Endothelial cell of umbilical vein (primary cell): ENCODE data around the gene ACAP1. TPM values are rescaled to one million over a fixed set of nuclear protein-coding genes. Genes with fewer than 3 reads are reported as not detected.

ENCODE experiments used
- BruUV-seq: library from RNA; stranded (reverse); fragments of 400-500 nt; replicated peaks from 2 replicates; lab custom pipeline; 2021; lab: Mats Ljungman, UMichigan
- CTCF ChIA-PET: fragments of 300-600, 350-600 bp; sonication (Branson Sonifier 250); formaldehyde crosslinking; loops from one replicate; lab custom pipeline; 2021; ENCODE audit warnings: antibody characterized with exemption, inconsistent platforms; lab: Charles Lee
- POLR2A ChIA-PET: fragments of 300-600, 350-600 bp; sonication (Branson Sonifier 250); formaldehyde crosslinking; loops from one replicate; lab custom pipeline; 2021; ENCODE audit warnings: antibody characterized with exemption, inconsistent platforms; lab: Charles Lee
- DNase-seq: peaks from one replicate; pipeline ENCODE4 v3.0.0-alpha.2; 2011; ENCODE audit warnings: low read depth, low spot score
- FAIRE-seq: peaks from 2 replicates; lab custom pipeline; 2011; peaks lifted over from hg19 to GRCh38; lab: Jason Lieb, UNC
- H2AFZ ChIP-seq: 2 replicates; pipeline ENCODE4 v1.6.0; 2012; ENCODE audit warnings: low read depth, low read length, control low read depth, inconsistent platforms
- H3K27ac ChIP-seq: 2 replicates; pipeline ENCODE4 v1.5.1; 2011; ENCODE audit warnings: low read depth, mild to moderate bottlenecking, control low read depth, low read length, moderate library complexity; ENCODE audit not compliant: insufficient read depth
- H3K27me3 ChIP-seq, 2 experiments: 2 replicates each; pipeline versions ENCODE4 v1.6.0 to v1.6.1; 2011; ENCODE audit warnings: low read length in 2 of 2, mixed read lengths in 1 of 2; ENCODE audit not compliant: control insufficient read depth in 2 of 2, insufficient read depth in 2 of 2
- H3K36me3 ChIP-seq, 2 experiments: 2 replicates in 1 of 2; 3 replicates in 1 of 2; pipeline ENCODE4 v1.5.1; 2011; ENCODE audit warnings: low read length in 2 of 2, mild to moderate bottlenecking in 1 of 2, moderate library complexity in 1 of 2; ENCODE audit not compliant: control insufficient read depth in 2 of 2, insufficient read depth in 2 of 2; ENCODE audit errors: extremely low read depth in 1 of 2
- H3K4me1 ChIP-seq: 3 replicates; pipeline ENCODE4 v1.5.1; 2011; ENCODE audit warnings: mild to moderate bottlenecking, low read length; ENCODE audit not compliant: control insufficient read depth, insufficient read depth; ENCODE audit errors: extremely low read depth
- H3K4me2 ChIP-seq: 2 replicates; pipeline ENCODE4 v1.6.1; 2011; ENCODE audit warnings: low read length, control low read depth, mixed read lengths; ENCODE audit not compliant: insufficient read depth
- H3K4me3 ChIP-seq, 3 experiments: fragments of 200-600 bp in 1 of 3; sonication (generic), shearing (Covaris generic) in 1 of 3; replicated peaks in 1 of 3; 2 replicates each; pipeline ENCODE4 v1.5.1; 2011 to 2016; ENCODE audit warnings: control low read depth in 3 of 3, low read length in 3 of 3, mild to moderate bottlenecking in 2 of 3, inconsistent platforms in 1 of 3, low read depth in 1 of 3, moderate library complexity in 1 of 3; ENCODE audit not compliant: insufficient read depth in 1 of 3
- H3K79me2 ChIP-seq: 2 replicates; pipeline ENCODE4 v1.6.0; 2012; ENCODE audit warnings: low read length, inconsistent platforms; ENCODE audit not compliant: control insufficient read depth, insufficient read depth
- H3K9ac ChIP-seq: replicated peaks from 2 replicates; pipeline ENCODE3; 2011; ENCODE audit warnings: low read length, control low read depth; ENCODE audit not compliant: insufficient read depth; ENCODE audit errors: extremely low read depth
- H3K9me1 ChIP-seq: replicated peaks from 3 replicates; pipeline ENCODE4 v1.6.0; 2011; ENCODE audit warnings: mild to moderate bottlenecking, low read length; ENCODE audit not compliant: control insufficient read depth, insufficient read depth; ENCODE audit errors: extremely low read depth
- H3K9me3 ChIP-seq: replicated peaks from 2 replicates; pipeline ENCODE4 v1.5.1; 2012; ENCODE audit warnings: low read length, inconsistent platforms; ENCODE audit not compliant: control insufficient read depth, insufficient read depth
- H4K20me1 ChIP-seq: replicated peaks from 2 replicates; pipeline ENCODE3; 2011; ENCODE audit warnings: mild to moderate bottlenecking, low read length; ENCODE audit not compliant: control insufficient read depth, insufficient read depth; ENCODE audit errors: extremely low read depth
- CTCF ChIP-seq, 2 donors: IDR thresholded peaks; 1 replicate in 1 of 2; 2 replicates in 1 of 2; pipeline ENCODE4 v1.5.1; 2011; ENCODE audit warnings: low read length in 2 of 2, mild to moderate bottlenecking in 2 of 2, moderate library complexity in 2 of 2, control low read depth in 1 of 2, inconsistent platforms in 1 of 2, low read depth in 1 of 2; ENCODE audit not compliant: insufficient read depth in 1 of 2; ENCODE audit errors: extremely low read depth in 1 of 2
- EZH2 ChIP-seq: IDR thresholded peaks from 2 replicates; pipeline ENCODE4 v1.6.1; 2012; ENCODE audit warnings: borderline replicate concordance, low read depth, mild to moderate bottlenecking, moderate library complexity, low read length, inconsistent platforms; ENCODE audit not compliant: severe bottlenecking
- FOS ChIP-seq: IDR thresholded peaks from 2 replicates; pipeline ENCODE4 v1.6.1; 2011; ENCODE audit warnings: mild to moderate bottlenecking, low read length, moderate library complexity, borderline replicate concordance; ENCODE audit not compliant: insufficient read depth
- GATA2 ChIP-seq: IDR thresholded peaks from 2 replicates; pipeline ENCODE4 v1.7.0; 2011; ENCODE audit warnings: low read depth, mild to moderate bottlenecking, moderate library complexity, mixed read lengths, low read length; ENCODE audit not compliant: insufficient read length, insufficient read depth
- JUN ChIP-seq: IDR thresholded peaks from 2 replicates; pipeline ENCODE4 v1.6.1; 2011; ENCODE audit warnings: borderline replicate concordance, low read depth; ENCODE audit not compliant: insufficient read length, insufficient read depth
- POLR2A ChIP-seq: IDR thresholded peaks from 2 replicates; pipeline ENCODE4 v1.6.1; 2012; ENCODE audit warnings: low read depth, mild to moderate bottlenecking, control low read depth, low read length
- POLR2AphosphoS5 ChIP-seq: IDR thresholded peaks from 2 replicates; pipeline ENCODE4 v1.6.1; 2012; ENCODE audit warnings: low read depth, mild to moderate bottlenecking, control low read depth, low read length, moderate library complexity; ENCODE audit not compliant: insufficient read depth
- dilution Hi-C: fragments of 300-500 bp; cut with MboI; formaldehyde crosslinking; loops from one replicate; pipeline ENCODE4 v1.15.0; 2019; ENCODE audit warnings: low sequenced_read_pairs; ENCODE audit not compliant: extremely low pct_ligation_motif_present
- intact Hi-C: fragments of 100-400 bp; cut with micrococcal nuclease; formaldehyde crosslinking; loops from one replicate; pipeline ENCODE4 v1.10.0; 2022
- polyA plus RNA-seq, 4 experiments: library from polyadenylated mRNA; depleted of rRNA in 3 of 4; stranded (reverse) in 3 of 4; unstranded in 1 of 4; fragments of >200 nt; gene quantifications; 2 replicates each; pipeline versions ENCODE4 v1.2.1 to v1.2.3, GENCODE V29; 2011 to 2012; ENCODE audit warnings: missing spikeins in 1 of 4
- total RNA-seq: library from RNA; stranded (reverse); gene quantifications from 2 replicates; pipeline ENCODE4 v1.2.3, GENCODE V29; 2021

Gene ACAP1
- total and polyA plus RNA-seq, 2 donors (not counting 3 experiments of a cell fraction or from before 2014, with no cell fraction given): 0.46 TPM; not detected in 1

GRCh38 chr17:7313088-7313889, 23.0 kb upstream of the ACAP1 start:
- Histone ChIP-seq H3K9me1 (no peaks in the 10 kb centered on the region), H3K4me1 (peaks cover 36% of the 10 kb centered on the region), H4K20me1 (peaks cover 4% of the 10 kb centered on the region), H3K4me2 (peak overlapping the region; percentile 60), H3K4me3 (no peak overlapping the region), H3K36me3 (peaks cover 31 to 46% of the 10 kb centered on the region in 2 experiments), H3K79me2 (peaks cover 40% of the 10 kb centered on the region), H3K9ac (no peak overlapping the region), H2AFZ (no peak overlapping the region), H3K27ac (no peak overlapping the region), H3K9me3 (no peaks in the 10 kb centered on the region), H3K27me3 (no peaks in the 10 kb centered on the region)
- ChIA-PET CTCF (interaction anchor here (1.0 to 1.8 kb wide), 4 partner anchors 16 to 268 kb away, joined by 3 to 10 read pairs (median 6); partner anchors contain the start of genes NEURL4 and SLC2A4), POLR2A (no interaction called here)
- DNase-seq: no peak
- intact Hi-C loops (no loop called here), dilution Hi-C loops (no loop called here)
- no TSS peak for BruUV-seq
- FAIRE-seq: no peak
- TF ChIP-seq POLR2AphosphoS5: peak; percentile 62
- no peak for TF ChIP-seq EZH2
- TF ChIP-seq JUN: no peak
- peak in 1 of 2 donors; percentile 7 for TF ChIP-seq CTCF (IDR thresholded peaks at IDR 0.05; ENCODE audit: extremely low read depth in 1 of 2, insufficient read depth in 1 of 2, low read depth in 1 of 2, low read length in 2 of 2)
- no peak for TF ChIP-seq GATA2
- TF ChIP-seq FOS: no peak
- TF ChIP-seq POLR2A: peak; percentile 42
